ENCODE results near the gene TLN1.

The TLN1 gene

GRCh38 chr9:35657546-35658136 is 74.4 kb downstream of the TLN1 start, which contains the start of gene RMRP:
Gene RMRP (minus strand): TSS chr9:35658019.
- Histone ChIP-seq H3K4me3 (replicated peaks; ENCODE audit: insufficient read depth, low read length) (peak within 1 kb of the TSS; percentile 89), H3K27ac (replicated peaks) (peak within 1 kb of the TSS; percentile 100), H3K27me3 (ENCODE audit: insufficient read depth, poor library complexity, severe bottlenecking) (no peaks in the 10 kb centered on the region)
- 0 out of 2 replicates have a peak, but pooled peaks have one; percentile 26 for TF ChIP-seq POLR2AphosphoS5 (IDR thresholded peaks at IDR 0.05; ENCODE audit: low read depth)
- TF ChIP-seq, protein P1, sequence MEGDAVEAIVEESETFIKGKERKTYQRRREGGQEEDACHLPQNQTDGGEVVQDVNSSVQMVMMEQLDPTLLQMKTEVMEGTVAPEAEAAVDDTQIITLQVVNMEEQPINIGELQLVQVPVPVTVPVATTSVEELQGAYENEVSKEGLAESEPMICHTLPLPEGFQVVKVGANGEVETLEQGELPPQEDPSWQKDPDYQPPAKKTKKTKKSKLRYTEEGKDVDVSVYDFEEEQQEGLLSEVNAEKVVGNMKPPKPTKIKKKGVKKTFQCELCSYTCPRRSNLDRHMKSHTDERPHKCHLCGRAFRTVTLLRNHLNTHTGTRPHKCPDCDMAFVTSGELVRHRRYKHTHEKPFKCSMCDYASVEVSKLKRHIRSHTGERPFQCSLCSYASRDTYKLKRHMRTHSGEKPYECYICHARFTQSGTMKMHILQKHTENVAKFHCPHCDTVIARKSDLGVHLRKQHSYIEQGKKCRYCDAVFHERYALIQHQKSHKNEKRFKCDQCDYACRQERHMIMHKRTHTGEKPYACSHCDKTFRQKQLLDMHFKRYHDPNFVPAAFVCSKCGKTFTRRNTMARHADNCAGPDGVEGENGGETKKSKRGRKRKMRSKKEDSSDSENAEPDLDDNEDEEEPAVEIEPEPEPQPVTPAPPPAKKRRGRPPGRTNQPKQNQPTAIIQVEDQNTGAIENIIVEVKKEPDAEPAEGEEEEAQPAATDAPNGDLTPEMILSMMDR (IDR thresholded peaks at IDR 0.05; ENCODE audit: insufficient read depth, low read length) = no peak
- TF ChIP-seq SPI1 (IDR thresholded peaks at IDR 0.05; ENCODE audit: borderline replicate concordance, low read depth) = peak; percentile 61; the same call in 1 of the 2 replicates
- TF ChIP-seq GABPA (IDR thresholded peaks at IDR 0.05; ENCODE audit: low read depth) = peak; percentile 32; the same call in 1 of the 2 replicates
- no peak for TF ChIP-seq REST (IDR thresholded peaks at IDR 0.05; ENCODE audit: insufficient replicate concordance, low read depth)
- DNase-seq (ENCODE audit: low read depth in 1 of 2, low spot score in 1 of 2) = peak; percentile 99 to 100

- H3K4me3 ChIP-seq (replicated peaks; ENCODE audit: insufficient read depth, low read length) = peak overlapping the region; percentile 30
- DNase-seq (ENCODE audit: low read depth in 1 of 2, low spot score in 1 of 2) = no peak
- peak overlapping the region; percentile 100 for H3K27ac ChIP-seq (replicated peaks)
- TF ChIP-seq, protein P1 (IDR thresholded peaks at IDR 0.05; ENCODE audit: insufficient read depth, low read length) = no peak
- TF ChIP-seq POLR2AphosphoS5 (IDR thresholded peaks at IDR 0.05; ENCODE audit: low read depth) (no peak), REST (IDR thresholded peaks at IDR 0.05; ENCODE audit: insufficient replicate concordance, low read depth) (no peak)
- no peaks in the 10 kb centered on the region for H3K27me3 ChIP-seq (ENCODE audit: insufficient read depth, poor library complexity, severe bottlenecking)
Observed at GRCh38 chr9:35656831-35657545, 75.0 kb downstream of the TLN1 start.

DNA sequence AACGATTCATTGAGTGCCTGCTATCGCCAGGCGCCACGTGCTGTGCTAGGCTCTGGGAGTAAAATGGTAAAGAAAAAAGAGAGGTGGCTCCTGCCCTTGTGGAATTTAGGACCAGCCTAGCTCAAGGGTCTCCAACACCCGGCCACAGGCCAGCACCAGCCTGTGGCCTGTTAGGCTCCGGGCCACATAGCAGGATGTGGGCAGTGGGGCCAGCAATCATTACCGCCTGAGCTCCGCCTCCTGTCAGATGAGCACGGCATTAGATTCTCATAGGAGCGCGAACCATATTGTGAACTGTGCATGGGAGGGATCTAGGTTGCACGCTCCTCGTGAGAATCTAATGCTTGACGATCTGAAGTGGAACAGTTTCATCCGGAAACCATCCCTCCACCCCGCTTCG is 75.6 kb downstream of the TLN1 start:
- no peak for DNase-seq (ENCODE audit: low read depth in 1 of 2, low spot score in 1 of 2)
- no peak overlapping the region for H3K4me3 ChIP-seq (replicated peaks; ENCODE audit: insufficient read depth, low read length)
- no peak overlapping the region for H3K27ac ChIP-seq (replicated peaks)
- no peaks in the 10 kb centered on the region for H3K27me3 ChIP-seq (ENCODE audit: insufficient read depth, poor library complexity, severe bottlenecking)
- TF ChIP-seq GABPA (IDR thresholded peaks at IDR 0.05; ENCODE audit: low read depth) (no peak), SPI1 (IDR thresholded peaks at IDR 0.05; ENCODE audit: borderline replicate concordance, low read depth) (no peak), POLR2AphosphoS5 (IDR thresholded peaks at IDR 0.05; ENCODE audit: low read depth) (no peak), REST (IDR thresholded peaks at IDR 0.05; ENCODE audit: insufficient replicate concordance, low read depth) (no peak)
- TF ChIP-seq, protein P1 (IDR thresholded peaks at IDR 0.05; ENCODE audit: insufficient read depth, low read length) = no peak
